ENCODE results near the gene PCNX2.

DNA sequence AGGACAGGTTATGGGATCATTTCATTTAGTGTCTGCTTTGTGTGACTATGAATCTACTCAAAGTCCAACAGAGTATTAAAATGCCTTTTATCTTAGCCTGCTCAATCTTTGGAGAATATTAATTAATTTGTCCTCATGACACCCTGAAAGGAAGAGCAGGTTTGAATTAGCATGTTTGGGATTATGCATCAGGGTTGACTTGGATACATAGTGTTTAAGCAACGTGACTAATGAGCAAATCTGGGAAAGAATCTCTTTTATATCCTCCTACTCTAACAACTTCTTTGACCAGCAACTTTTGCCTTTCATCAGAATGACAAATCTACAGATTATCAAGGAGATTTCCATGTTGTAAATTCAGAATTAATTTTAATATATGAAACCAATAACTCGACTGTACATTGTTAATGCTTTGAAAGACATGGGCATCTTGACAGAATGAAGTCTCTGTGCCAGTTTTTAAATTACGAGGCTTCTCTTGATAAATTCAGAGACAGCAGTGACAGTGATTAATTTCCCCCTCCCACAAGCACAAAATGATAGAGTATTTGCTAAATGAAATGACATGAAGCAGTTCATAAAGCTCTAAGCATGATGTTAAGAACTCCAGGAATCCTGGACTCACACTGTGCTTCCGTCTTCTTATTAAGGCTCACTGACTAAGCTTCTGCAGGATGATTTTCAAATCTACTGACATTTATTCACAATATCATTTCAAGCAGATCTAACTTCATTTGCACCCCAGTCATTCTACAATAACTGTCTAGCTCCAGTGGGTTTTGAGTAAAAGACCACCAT lies 156.5 kb downstream of the PCNX2 start:
- no peak for TF ChIP-seq EZH2 (IDR thresholded peaks at IDR 0.05; ENCODE audit: borderline replicate concordance, insufficient read depth, low read depth, low read length, poor library complexity, severe bottlenecking)
- TF ChIP-seq, protein P1, sequence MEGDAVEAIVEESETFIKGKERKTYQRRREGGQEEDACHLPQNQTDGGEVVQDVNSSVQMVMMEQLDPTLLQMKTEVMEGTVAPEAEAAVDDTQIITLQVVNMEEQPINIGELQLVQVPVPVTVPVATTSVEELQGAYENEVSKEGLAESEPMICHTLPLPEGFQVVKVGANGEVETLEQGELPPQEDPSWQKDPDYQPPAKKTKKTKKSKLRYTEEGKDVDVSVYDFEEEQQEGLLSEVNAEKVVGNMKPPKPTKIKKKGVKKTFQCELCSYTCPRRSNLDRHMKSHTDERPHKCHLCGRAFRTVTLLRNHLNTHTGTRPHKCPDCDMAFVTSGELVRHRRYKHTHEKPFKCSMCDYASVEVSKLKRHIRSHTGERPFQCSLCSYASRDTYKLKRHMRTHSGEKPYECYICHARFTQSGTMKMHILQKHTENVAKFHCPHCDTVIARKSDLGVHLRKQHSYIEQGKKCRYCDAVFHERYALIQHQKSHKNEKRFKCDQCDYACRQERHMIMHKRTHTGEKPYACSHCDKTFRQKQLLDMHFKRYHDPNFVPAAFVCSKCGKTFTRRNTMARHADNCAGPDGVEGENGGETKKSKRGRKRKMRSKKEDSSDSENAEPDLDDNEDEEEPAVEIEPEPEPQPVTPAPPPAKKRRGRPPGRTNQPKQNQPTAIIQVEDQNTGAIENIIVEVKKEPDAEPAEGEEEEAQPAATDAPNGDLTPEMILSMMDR (IDR thresholded peaks at IDR 0.05): no peak

All from B cell (primary cell).